ENCODE data around the gene TMC6.
"Not testable (repeated sequence)": the region's sequence is repeated elsewhere in the genome, so short reads cannot be mapped to it uniquely, and the experiment has no call there.

Gene TMC6

DNA sequence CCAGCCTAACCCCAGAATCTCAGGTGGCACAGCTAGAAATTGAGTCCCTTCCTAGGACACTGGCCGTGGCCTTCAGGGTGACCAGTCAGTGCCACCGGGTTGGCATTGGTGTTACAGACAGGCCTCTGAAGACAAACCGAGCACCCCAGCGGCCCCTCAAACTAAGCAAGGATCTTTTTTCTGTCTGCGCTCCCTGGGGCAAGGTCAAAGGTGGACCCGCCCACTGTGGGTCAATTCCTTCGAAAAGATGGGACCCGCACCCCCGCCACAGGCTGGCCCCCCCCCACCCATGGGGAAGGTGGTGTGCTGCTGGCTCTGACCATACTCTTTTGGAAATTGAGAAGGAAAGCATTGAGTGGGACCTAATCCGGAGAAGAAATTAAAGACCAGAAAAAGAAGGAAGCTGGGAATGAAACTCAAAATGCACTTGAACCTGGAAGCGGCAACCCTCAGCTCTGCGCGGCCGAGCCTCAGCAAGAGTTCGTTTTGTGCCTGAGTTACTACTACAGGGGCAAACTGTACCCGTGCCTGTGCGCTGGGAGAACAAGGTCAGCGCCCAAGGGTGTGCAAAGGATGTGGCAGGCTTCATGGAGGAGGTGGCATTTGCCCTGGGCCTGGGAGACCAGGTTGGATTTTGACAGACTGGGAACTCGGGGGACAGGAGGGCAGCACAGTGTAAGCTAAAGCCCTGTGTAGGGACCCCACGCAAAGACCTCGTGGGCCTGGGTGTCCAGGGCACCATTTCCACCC, 20.4 kb downstream of the TMC6 start:
- no peak for DNase-seq

- no peak for DNase-seq
Measured at GRCh38 chr17:78107457-78107856, 21.1 kb downstream of the TMC6 start.

- no peak for DNase-seq
Measured at GRCh38 chr17:78106211-78106610, 22.3 kb downstream of the TMC6 start.

- DNase-seq: no peak
Measured at GRCh38 chr17:78105551-78105950, 23.0 kb downstream of the TMC6 start.

DNA sequence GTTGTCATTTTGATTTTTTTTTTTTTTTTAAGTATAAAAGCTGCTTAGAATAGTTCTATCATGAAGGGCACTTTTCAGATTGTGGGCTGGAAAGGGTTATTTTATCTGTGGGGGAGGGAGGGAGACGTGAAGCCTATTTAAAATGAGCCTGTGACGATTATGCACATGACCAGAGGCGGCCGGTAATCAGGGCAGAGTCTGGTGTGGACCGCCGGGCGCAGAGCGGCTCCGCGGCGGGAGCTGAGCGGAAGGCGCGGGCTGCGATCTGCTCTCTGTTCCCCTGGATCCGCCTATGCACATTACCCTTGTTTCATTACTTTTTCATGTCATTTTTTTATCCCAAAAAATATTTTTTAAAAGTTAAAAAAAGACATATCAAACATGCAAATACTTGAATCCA, 23.5 kb downstream of the TMC6 start:
- no peak for DNase-seq

GRCh38 chr17:78104540-78104941, 24.0 kb downstream of the TMC6 start:
- no peak for DNase-seq

- no peak for DNase-seq
Measured at GRCh38 chr17:78103311-78103710, 25.2 kb downstream of the TMC6 start.

GRCh38 chr17:78101542-78101941, 27.0 kb downstream of the TMC6 start:
- no peak for DNase-seq

- DNase-seq: no peak
Measured at GRCh38 chr17:78101112-78101511, 27.4 kb downstream of the TMC6 start.

- no peak for DNase-seq
Measured at GRCh38 chr17:78096093-78096492, 32.5 kb downstream of the TMC6 start.

GRCh38 chr17:78095035-78095434, 33.5 kb downstream of the TMC6 start:
- no peak for DNase-seq

DNA sequence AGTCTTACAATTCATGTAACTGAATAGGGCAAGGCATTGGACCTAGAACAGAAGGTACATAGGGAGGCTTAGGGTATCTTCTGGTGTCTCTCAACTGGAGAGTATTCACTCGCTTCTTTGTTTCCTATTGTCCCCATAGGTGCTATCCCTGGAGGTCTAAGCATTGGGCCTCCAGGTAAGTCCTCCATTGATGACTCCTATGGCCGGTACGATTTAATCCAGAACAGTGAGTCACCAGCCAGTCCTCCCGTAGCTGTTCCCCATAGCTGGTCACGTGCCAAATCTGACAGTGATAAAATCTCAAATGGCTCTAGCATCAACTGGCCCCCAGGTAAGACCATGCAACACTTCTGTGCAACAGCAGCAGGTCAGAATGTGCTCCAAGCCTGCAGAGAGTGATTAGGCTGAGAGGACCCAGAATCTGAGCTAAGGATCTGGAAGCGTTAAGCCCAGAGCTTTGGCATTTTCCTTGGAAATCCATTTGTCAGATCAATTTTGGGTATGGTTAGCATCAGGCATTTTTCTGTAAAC, 35.7 kb downstream of the TMC6 start:
- DNase-seq: no peak

- no peak for DNase-seq
Measured at GRCh38 chr17:78089576-78090281, 38.8 kb downstream of the TMC6 start.

GRCh38 chr17:78088529-78088928, 40.0 kb downstream of the TMC6 start:
- DNase-seq: no peak

DNA sequence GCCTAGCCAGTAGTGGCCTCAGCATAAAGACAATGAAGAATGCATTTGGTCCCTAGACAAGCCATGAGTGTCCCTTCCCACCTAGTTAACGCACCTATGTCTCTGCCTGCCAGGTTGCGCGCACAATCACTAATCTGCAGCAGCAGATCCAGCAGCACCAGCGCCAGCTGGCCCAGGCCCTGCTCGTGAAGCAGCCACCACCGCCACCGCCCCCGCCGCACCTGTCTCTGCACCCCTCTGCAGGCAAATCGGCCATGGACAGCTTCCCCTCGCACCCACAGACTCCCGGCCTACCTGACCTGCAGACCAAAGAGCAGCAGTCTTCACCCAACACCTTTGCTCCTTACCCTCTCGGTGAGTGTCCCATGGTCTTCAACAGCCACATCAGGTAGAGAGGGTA, 41.8 kb downstream of the TMC6 start:
- DNase-seq: no peak

- no peak for DNase-seq
Measured at GRCh38 chr17:78082988-78083387, 45.6 kb downstream of the TMC6 start.

DNA sequence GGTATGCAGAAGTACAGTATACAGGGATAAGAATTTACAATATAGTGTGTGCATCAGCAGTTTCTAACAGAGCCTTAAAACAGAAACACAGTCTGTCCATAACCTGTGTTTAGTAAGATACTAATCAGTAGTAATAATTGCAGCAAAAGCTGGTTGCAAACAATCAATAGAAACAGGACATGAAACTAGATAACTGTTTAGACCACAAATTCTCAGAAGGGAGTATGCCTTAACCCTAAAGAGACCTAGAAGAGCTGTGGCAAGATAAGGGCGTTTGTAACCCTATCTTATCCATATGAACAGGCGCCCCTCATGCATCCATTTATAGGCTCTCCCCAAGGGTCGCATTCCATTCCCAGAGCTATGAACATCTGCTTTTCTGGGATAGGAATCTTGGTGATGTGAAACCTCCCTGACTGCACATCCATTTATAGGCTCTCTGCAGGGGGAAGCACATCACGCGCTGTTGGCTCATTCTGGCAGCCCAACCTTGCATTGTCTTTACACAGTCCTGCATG, 46.1 kb downstream of the TMC6 start:
- DNase-seq: not testable (repeated sequence)

DNA sequence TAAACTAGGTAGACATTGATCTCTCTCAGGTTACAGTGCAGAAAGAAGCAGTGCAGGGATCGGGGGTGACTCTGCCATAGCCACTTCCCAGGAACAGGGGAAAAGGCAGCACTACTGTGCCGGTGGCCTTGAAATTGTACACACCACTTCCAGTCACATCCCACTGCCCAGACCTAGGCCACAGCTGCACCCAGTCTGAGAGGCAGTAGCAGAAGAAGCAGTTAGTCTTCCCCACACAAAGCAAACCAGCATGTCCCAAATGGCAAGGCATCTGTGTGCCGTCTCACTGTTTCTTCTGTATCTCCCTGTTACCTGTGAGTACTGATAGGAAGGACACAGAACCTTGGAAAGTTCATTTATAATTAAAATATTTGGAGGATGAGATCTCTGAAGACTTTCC, 47.0 kb downstream of the TMC6 start:
- DNase-seq: no peak

DNA sequence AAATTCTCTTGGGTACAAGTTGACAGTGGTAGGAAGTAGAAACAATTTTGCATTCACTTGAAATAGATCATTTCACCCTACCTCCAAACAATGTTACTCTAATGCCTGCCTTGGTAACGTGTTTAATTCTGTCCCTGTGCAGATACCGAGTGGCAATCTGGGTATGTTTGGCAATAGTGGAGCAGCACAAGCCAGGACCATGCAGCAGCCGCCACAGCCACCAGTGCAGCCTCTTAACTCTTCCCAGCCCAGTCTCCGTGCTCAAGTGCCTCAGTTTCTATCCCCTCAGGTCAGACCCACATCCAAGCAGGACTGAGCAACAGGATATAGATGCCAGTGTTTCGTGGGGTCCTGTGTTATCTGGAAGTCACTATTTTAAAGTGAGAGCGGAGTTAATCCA, 49.3 kb downstream of the TMC6 start:
- DNase-seq: no peak

DNA sequence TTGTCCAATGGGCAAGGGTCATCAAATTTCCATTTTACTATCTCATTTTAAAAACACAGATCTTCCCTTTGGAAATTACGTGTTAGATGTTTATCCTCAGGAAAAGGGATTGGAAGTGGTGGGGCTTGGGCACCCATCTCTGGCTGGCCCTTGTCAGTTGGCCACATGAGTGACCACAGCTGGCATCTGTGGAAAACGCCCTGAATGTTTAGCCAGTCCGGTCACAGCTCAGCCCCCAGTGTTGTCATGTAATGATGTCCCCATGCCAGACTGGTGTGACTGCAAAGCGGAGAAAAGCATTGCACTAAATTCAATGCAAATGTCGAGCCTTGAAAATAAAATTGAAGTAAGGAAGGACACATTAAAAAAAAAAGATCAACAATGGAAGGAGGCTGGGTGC, 53.0 kb downstream of the TMC6 start:
- DNase-seq: no peak

DNA sequence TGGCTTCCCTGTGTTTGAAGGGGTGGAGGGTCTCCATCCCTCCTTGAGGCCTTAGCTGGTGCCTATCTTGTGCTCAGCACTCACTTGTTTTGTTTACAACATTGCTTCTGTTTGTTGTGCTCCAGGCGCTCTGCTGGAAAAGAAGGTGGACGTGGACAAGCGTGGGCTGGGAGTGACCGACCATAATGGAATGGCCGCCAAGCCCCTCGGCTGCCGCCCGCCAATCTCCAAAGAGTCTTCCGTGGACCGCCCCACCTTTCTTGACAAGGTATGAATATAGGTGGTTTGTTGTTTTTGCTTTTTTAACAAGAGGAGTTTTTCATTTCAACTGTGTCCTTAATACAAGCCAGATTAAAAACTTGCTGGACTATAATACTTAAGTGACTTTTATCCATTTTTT, 53.5 kb downstream of the TMC6 start:
- DNase-seq: no peak

DNA sequence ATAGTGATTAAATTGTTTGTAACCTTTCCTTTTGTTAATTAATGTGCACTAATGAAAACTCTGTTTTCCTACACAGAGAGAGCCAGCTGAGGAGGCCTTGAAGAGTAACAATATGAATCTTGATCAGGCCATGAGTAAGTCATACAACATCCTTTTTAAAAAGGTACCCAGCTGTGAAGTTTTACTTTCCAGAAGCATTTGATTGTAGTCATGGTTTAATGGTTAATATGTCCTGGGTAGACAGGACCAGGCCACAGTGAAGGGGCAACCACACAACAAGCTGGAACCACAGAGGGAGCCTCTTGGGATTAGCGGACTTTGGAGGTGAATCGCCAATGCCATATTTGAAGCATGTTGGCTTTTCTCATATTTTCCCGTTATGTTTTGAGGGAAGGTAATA, 55.6 kb downstream of the TMC6 start:
- no peak for DNase-seq

DNA sequence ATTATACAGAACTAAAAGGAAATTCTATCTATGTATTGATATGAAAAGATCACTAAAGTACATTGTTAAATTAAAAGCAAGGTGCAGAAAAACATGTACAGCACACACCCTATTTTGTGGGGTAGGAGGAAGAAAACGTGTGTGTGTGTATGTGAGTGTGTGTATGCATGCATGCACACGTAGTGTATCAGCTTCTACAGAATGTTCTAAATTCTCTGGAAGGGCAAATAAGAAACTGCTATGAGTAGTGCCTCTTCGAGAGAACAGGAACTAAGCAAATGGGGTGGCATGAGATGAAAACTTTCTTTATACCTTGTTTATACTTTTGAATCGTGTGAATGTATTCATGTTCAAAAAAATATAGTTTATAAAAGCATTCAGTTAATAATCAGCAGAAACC, 58.9 kb downstream of the TMC6 start:
- no peak for DNase-seq

- DNase-seq: not testable (repeated sequence)
Measured at GRCh38 chr17:78066976-78067375, 61.6 kb downstream of the TMC6 start.

Measured in NCI-H526 (cell line).